Stimulated activated CD8-positive, alpha-beta memory T cell treated with anti-CD3 and anti-CD28 coated beads, Interleukin-12 subunit alpha, Interleukin-12 subunit beta, amount 100 ng/mL, for 4 hours (primary cell): ENCODE measurements around the gene KIR3DL1.
"Not testable (repeated sequence)": the region's sequence is repeated elsewhere in the genome, so short reads cannot be mapped to it uniquely, and the experiment has no call there.

Experiments
- DNase-seq: peaks from one replicate; pipeline ENCODE4 v3.0.0-alpha.2; 2020; ENCODE audit warnings: low read depth

KIR3DL1 gene

GRCh38 chr19:54816251-54816650 lies at the start of gene KIR3DL1:
Gene KIR3DL1, plus strand, starts transcription at chr19:54816468.
- DNase-seq, result not testable (repeated sequence)

- not testable (repeated sequence) for DNase-seq
These were observed 46.6 kb upstream of the KIR3DL1 start, which contains the start of gene KIR2DL1 for GRCh38 chr19:54769646-54770045. Gene KIR2DL1, plus strand, starts transcription at chr19:54769793. Its CDS starts 58 bp downstream, at chr19:54769851.

- not testable (repeated sequence) for DNase-seq
These were observed 45.8 kb upstream of the KIR3DL1 start for GRCh38 chr19:54770511-54770910.

DNA sequence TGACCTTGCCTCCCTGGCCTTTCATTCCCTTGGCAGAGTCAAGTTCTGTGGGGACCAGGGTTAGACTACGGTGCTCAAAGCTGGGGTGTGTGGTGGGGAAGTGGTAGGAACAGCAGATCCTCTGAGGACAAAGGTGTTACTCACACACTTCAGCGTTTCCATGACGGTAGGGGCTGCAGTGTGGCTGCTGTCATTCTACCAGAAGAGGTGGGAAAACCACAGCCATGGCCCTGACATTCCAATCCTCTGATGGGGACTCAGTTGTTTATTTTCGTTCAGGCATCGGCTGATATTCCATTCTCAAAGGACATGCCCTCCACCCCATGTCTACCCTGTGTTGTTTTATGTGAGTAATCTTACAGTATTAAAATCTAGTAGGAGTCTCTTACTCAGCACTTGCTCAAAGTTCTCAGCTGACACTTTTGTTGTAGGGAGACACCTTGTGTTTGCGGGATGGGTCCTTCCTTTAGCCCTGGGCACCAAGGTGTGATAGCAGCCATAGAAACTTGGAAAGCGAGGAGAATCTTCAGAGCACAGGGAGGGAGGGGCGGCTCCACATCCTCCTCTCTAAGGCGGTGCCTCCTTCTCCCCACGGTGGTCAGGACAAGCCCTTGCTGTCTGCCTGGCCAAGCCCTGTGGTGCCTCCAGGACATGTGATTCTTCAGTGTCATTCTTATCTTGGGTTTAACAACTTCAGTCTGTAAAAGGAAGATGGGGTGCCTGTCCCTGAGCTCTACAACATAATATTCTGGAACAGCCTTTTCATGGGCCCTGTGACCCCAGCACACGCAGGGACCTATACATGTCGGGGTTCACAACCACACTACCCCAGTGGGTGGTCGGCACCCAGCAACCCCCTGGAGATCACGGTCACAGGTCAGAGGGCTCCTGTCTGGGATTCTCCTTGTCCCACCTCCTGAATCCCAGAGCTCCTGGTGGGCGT lies 45.0 kb upstream of the KIR3DL1 start:
- peak; percentile 6 for DNase-seq

GRCh38 chr19:54772666-54773065 lies 43.6 kb upstream of the KIR3DL1 start:
- DNase-seq, result not testable (repeated sequence)

GRCh38 chr19:54775095-54775815 lies 41.0 kb upstream of the KIR3DL1 start:
- not testable (repeated sequence) for DNase-seq

DNA sequence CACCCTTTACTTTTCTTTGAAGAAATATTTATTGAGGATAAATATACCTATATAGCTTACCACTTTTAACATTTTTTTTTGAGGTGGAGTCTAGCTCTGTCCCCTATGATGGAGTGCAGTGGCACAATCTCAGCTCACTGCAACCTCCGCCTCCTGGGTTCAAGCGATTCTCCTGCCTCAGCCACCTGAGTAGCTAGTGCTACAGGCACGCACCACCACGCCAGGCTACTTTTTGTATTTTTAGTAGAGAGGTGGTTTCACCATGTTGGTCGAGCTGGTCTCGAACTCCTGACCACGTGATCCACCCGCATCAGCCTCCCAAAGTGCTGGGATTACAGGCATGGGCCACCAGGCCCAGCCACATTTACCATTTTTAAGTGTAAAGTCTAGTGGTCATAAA lies 40.4 kb upstream of the KIR3DL1 start:
- not testable (repeated sequence) for DNase-seq

DNA sequence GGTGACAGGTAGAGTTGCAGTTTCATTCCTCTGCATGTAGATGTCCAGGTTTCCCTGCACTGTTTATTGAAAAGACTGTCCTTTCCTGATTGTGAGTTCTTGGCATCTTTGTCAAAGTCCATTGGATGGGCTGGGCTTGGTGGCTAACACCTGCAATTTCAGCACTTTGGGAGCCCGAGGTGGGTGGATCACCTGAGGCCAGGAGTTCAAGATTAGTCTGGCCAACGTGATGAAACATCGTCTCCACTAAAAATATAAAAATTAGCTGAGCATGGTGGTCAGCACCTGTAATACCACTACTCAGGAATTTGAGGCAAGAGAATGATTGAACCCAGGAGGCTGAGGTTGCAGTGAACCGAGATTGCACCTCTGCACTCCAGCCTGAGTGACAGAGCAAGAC lies 38.4 kb upstream of the KIR3DL1 start:
- not testable (repeated sequence) for DNase-seq

GRCh38 chr19:54778896-54779295 lies 37.4 kb upstream of the KIR3DL1 start:
- DNase-seq, result not testable (repeated sequence)

DNA sequence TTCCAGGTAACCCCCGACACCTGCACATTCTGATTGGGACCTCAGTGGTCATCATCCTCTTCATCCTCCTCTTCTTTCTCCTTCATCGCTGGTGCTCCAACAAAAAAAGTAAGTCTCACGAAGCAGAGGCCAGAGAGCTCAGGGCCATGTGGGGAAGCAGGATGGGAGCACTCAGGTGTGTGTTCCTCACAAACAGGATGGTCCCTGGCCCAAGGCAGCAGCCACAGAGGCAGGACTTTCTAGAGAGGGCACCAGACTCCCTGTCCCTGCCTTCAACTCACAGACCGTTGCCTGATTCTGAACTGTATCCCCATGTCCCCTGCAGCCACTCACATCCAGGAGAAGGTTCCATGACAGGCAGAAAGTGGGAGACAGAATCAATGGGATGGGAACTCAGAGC lies 33.4 kb upstream of the KIR3DL1 start:
- DNase-seq, result not testable (repeated sequence)

- DNase-seq, result not testable (repeated sequence)
These were observed 30.1 kb upstream of the KIR3DL1 start for GRCh38 chr19:54786091-54786723.

DNA sequence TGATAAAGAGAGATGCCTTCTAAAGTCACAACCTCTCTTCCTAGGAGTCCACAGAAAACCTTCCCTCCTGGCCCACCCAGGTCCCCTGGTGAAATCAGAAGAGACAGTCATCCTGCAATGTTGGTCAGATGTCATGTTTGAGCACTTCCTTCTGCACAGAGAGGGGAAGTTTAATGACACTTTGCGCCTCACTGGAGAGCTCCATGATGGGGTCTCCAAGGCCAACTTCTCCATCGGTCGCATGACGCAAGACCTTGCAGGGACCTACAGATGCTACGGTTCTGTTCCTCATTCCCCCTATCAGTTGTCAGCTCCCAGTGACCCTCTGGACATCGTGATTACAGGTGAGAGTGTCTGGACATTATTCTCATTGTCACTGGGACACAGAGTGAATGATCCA lies 28.1 kb upstream of the KIR3DL1 start:
- DNase-seq, result not testable (repeated sequence)

DNA sequence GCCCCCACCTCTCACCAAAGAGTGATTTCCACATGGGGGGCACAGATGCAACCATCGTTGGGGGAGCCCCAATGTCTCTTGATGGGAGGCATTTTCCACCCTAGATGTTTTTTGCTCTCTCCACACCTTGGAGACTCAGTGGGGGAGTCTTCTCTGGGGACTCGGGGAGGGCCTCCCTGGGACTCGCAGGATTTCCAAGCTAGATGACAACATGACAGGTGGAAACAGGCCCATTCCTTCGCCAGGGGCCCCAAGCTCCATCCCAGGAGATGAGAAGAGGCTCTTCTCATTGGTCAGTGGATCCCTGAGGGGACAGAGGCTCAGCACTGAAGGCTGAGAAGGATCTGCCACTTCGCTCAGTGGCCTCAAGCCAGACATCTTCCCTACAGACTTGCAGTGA lies 25.6 kb upstream of the KIR3DL1 start:
- DNase-seq, result no peak

- DNase-seq, result no peak
These were observed 24.8 kb upstream of the KIR3DL1 start for GRCh38 chr19:54791476-54791875.

- DNase-seq, result no peak
These were observed 23.5 kb upstream of the KIR3DL1 start for GRCh38 chr19:54792814-54793213.

GRCh38 chr19:54795758-54796157 lies 20.5 kb upstream of the KIR3DL1 start:
- DNase-seq, result no peak

- DNase-seq, result peak; percentile 15
These were observed 12.9 kb upstream of the KIR3DL1 start, which contains the start of gene KIR2DL4 for GRCh38 chr19:54803410-54803809. Gene KIR2DL4, plus strand, starts transcription at chr19:54803610. Its CDS starts 42 bp downstream, at chr19:54803652.

- DNase-seq, result no peak
These were observed 12.2 kb upstream of the KIR3DL1 start for GRCh38 chr19:54804101-54804500.

- DNase-seq, result no peak
These were observed 11.7 kb upstream of the KIR3DL1 start for GRCh38 chr19:54804571-54804970.

DNA sequence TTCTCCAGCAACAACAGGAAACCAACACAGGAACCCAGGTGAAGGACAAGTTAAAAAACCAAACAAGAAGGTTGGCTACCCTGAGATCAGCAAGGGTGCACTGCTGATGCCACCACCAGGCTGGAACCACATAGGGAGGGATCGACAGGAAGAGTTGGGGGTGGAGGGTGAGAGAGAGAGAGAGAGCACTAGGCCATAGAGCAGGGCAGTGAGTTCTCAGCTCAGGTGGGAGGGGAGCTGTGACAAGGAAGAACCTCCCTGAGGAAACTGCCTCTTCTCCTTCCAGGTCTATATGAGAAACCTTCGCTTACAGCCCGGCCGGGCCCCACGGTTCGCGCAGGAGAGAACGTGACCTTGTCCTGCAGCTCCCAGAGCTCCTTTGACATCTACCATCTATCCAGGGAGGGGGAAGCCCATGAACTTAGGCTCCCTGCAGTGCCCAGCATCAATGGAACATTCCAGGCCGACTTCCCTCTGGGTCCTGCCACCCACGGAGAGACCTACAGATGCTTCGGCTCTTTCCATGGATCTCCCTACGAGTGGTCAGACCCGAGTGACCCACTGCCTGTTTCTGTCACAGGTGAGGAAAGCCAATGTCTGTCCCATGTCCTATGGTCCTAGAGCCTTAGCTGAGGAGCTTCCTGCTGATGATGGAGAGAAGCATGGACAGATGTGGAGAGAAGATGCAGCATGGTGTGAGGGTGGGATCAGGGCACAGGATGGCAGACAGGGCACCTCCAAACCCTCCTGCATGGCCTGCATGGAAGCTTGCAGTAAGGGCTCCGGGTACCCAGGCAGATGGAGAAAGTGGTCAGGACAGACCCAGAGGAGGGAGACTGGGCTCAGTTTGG lies 10.4 kb upstream of the KIR3DL1 start:
- no peak for DNase-seq

- no peak for DNase-seq
These were observed 9.8 kb upstream of the KIR3DL1 start for GRCh38 chr19:54806516-54806838.
